ENCODE measurements around the gene PPP3CA.

DNA sequence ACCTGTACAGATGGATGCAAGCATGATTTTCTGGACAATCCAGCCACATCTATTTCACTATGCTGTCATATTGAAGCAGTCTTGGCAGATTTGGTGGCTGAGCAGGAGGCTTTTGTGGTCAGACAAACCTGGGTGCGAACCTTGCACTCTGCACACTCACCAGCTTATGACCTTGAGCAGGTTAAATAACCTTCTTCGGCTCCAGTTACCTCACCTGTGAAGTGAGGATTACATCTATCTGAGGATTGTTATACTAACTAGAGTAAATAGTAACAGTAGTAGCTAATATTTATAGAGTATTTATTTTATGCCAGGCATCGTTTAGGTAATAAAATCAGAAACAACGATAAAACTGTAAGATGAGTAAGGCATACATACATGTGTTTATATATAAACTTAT, 150.0 kb downstream of the PPP3CA start:
- TF ChIP-seq, protein P1, sequence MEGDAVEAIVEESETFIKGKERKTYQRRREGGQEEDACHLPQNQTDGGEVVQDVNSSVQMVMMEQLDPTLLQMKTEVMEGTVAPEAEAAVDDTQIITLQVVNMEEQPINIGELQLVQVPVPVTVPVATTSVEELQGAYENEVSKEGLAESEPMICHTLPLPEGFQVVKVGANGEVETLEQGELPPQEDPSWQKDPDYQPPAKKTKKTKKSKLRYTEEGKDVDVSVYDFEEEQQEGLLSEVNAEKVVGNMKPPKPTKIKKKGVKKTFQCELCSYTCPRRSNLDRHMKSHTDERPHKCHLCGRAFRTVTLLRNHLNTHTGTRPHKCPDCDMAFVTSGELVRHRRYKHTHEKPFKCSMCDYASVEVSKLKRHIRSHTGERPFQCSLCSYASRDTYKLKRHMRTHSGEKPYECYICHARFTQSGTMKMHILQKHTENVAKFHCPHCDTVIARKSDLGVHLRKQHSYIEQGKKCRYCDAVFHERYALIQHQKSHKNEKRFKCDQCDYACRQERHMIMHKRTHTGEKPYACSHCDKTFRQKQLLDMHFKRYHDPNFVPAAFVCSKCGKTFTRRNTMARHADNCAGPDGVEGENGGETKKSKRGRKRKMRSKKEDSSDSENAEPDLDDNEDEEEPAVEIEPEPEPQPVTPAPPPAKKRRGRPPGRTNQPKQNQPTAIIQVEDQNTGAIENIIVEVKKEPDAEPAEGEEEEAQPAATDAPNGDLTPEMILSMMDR (IDR thresholded peaks at IDR 0.05), result no peak
- no peak for TF ChIP-seq POLR2A (IDR thresholded peaks at IDR 0.05)

Measured in lower leg skin (tissue), 3 donors.